Astrocyte (in vitro differentiated cells and primary cell): ENCODE measurements around the gene KAT2A.

ENCODE experiments used
- CTCF ChIP-seq: IDR thresholded peaks from 2 replicates; pipeline ENCODE4 v1.5.1; 2011; ENCODE audit warnings: low read depth, mild to moderate bottlenecking, inconsistent platforms, low read length, moderate library complexity; ENCODE audit not compliant: insufficient read depth
- EZH2 ChIP-seq: IDR thresholded peaks from 2 replicates; pipeline ENCODE4 v1.6.1; 2012; ENCODE audit warnings: mild to moderate bottlenecking, low read length, inconsistent platforms; ENCODE audit not compliant: insufficient read depth

GRCh38 chr17:42126836-42127235 lies 5.7 kb upstream of the KAT2A start:
- no peak for TF ChIP-seq CTCF
- no peak for TF ChIP-seq EZH2
